Choroid plexus epithelial cell (primary cell): ENCODE results near the gene BCO1.

ENCODE experiments used
- DNase-seq: peaks from one replicate; pipeline ENCODE4 v3.0.0-alpha.2; 2010; ENCODE audit warnings: low read depth
- H3K4me3 ChIP-seq: 2 replicates; pipeline ENCODE4 v1.5.1; 2011; ENCODE audit warnings: low read depth, mild to moderate bottlenecking, control low read depth, low read length, moderate library complexity
- CTCF ChIP-seq: conservative IDR thresholded peaks from 2 replicates; pipeline ENCODE4 v1.5.1; 2011; ENCODE audit warnings: low read depth, mild to moderate bottlenecking, control low read depth, inconsistent platforms, low read length, moderate library complexity

BCO1 gene

DNA sequence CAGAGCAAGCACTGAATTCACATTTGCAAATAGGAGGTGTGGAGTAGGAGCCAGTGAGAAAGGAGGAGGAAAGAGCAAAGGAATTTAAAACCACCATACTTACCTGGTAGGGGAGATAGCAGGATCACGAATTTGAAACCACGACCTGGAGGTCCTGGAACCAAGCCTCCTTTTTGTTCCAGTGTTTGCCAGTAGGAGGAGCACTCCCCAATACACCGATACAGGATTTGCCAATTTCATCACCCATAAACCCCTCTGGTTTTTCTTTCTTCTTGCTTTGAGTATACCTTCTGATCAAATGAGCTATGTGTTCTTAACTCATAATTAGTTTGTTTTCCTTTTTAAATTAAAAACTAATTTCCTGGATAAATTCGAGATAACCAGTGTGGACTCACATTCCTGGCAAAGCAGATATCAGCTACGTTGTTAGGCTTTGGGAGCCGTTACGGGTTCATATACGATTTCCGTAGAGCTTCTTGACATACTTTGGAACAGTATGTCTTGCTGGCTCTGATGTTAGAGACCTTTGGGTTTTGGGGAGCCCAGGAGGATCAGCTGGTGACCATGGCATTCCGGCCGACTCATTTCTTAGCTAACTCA lies 22.7 kb downstream of the BCO1 start:
- H3K4me3 ChIP-seq: no peak overlapping the region
- peak; percentile 84 for TF ChIP-seq CTCF
- DNase-seq: peak; percentile 46

DNA sequence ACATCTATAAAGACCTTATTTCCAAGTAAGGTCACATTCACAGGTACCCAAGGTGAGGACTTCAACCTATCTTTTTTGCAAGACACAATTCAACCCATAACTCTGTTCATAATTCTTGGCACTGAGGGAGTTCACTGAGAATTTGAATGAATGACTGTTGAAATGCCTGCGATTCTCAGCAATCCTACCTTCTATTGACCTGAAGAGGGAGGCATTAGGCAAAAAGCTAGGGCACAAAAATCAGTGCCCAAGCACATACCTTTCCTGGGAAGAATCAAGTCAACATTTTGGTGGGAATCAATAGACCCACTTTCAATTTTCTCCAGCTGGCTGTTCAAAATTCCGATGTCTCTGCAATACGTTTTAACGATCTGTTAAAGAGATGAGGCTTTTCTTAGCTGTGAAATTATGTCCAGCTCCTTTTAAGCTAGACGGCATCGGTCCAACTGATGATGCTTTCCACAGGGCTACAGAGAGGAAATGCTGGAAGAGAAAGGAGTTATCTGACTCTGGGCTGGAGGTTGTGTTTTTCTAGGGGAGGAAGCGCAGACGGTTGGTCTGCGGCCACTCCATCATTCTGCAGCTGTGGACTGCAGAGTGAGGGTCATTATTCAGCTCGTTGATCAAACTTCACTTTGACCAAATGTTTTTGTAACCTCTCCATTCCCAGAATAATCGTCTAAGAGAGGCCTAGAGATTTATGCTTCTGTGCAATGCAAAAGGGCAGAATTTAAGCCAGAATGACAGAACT lies 25.2 kb downstream of the BCO1 start:
- peak; percentile 39 for TF ChIP-seq CTCF

DNA sequence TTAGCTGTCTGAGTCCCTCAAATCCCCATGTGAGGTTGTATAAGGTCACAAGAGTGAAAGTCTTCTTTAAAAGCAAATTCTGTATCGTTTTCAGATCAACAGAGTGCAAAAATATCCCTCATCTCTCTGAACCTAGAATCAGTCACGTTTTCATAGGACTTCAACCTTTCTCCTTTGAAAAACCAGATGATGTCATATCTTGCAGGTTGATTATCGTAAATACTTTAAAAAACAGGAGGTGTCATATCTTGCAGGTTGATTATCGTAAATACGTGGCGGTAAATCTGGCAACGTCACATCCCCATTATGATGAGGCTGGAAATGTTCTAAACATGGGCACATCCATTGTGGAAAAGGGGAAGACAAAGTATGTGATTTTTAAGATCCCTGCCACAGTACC lies 25.9 kb downstream of the BCO1 start:
- no peak for DNase-seq
- no peak for TF ChIP-seq CTCF
- no peak overlapping the region for H3K4me3 ChIP-seq

More for the DNA sequence above, 25.2 kb downstream of the BCO1 start:
- peak; percentile 33 for DNase-seq
- no peak overlapping the region for H3K4me3 ChIP-seq

- no peak overlapping the region for H3K4me3 ChIP-seq
- TF ChIP-seq CTCF: no peak
Observed at GRCh38 chr16:81265052-81265451, 26.6 kb downstream of the BCO1 start.

DNA sequence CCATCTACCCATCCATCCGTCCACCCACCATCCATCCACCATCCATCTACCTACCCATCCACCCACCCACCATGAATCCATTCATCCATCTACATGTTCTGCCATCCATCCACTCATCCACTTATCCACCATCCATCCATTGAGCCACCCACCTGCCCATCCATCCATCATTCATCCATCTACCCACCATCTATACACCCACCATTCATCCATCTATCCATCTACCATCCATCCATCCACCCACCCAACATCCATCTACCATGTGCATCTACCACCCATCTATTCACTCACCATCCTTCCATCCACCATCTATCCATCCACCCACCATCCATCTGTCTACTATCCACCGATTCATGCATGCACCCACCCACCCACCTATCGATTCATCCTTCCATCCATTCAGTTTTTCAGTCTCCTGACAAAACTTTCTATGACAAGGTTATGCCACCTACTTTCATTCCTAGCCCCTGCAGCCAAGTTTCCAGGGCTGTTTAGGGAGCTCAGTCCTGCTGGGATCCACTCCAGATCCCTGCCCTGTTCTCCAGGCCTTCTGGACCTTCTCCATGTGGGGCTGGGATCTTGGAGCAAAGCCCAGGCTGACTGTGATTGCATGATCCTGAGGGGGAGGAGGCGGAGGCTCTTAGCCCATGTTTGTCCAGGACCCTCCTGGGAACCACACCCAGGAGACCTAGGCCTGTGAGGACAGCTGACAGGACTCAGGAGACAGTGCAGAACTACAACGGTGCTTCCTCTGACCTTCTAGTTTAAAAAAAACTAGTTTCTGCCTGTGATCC lies 27.4 kb downstream of the BCO1 start:
- no peak overlapping the region for H3K4me3 ChIP-seq
- DNase-seq: peak; percentile 23
- TF ChIP-seq CTCF: no peak

More at GRCh38 chr16:81265052-81265451, 26.6 kb downstream of the BCO1 start:
- DNase-seq: no peak

DNA sequence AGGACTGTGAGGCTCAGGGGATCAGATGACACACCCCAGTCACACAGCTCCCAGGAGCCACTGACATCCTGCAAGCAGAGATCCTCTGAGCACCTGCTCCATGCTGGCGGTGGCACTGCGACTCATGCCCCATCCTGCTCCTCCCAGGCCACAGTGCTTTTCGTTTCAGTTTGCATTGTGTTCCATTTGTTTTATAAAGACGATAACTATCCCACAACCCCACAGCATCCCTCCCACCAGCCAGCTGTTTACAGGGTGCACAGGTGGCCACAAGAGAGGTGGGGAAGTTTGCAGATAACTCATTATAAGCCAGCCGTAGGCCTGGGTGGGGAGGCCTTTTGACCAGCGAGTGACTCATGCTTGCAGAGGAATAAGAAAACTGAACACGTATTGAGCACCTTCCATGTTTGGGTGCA lies 28.2 kb downstream of the BCO1 start:
- TF ChIP-seq CTCF: no peak
- no peak overlapping the region for H3K4me3 ChIP-seq
- no peak for DNase-seq
